H1 (cell line): ENCODE results near the gene CEMIP2. TPM values are rescaled to one million over a fixed set of nuclear protein-coding genes. Genes with fewer than 3 reads are reported as not detected.

Experiments
- CTCF ChIA-PET: fragments of 300-600 bp; sonication (Branson Sonifier 250); formaldehyde crosslinking; loops from one replicate; lab custom pipeline; 2021; ENCODE audit not compliant: partially characterized antibody; lab: Charles Lee
- POLR2A ChIA-PET: fragments of 300-600 bp; sonication (Branson Sonifier 250); formaldehyde crosslinking; loops from one replicate; lab custom pipeline; 2021; ENCODE audit warnings: inconsistent platforms; ENCODE audit not compliant: partially characterized antibody; lab: Charles Lee
- DNase-seq, 2 experiments: peaks; one replicate each; pipeline versions ENCODE4 v3.0.0 to v3.0.0-alpha.2; 2010 to 2022; ENCODE audit warnings: low spot score in 2 of 2, low read depth in 1 of 2, mixed read lengths in 1 of 2
- FAIRE-seq: peaks from 2 replicates; lab custom pipeline; 2011; peaks lifted over from hg19 to GRCh38; lab: Jason Lieb, UNC
- H2AFZ ChIP-seq: 2 replicates; pipeline ENCODE4 v1.8.1; 2012; ENCODE audit warnings: low read length, inconsistent platforms
- H2AK5ac ChIP-seq: 2 replicates; pipeline ENCODE4 v1.6.1; 2013; ENCODE audit warnings: low read depth, low read length
- H2BK120ac ChIP-seq: replicated peaks from 2 replicates; pipeline ENCODE3; 2013; ENCODE audit warnings: low read depth, low read length, inconsistent platforms
- H2BK12ac ChIP-seq: 2 replicates; pipeline ENCODE4 v1.6.1; 2013; ENCODE audit warnings: low read depth, low read length
- H2BK15ac ChIP-seq: 2 replicates; pipeline ENCODE4 v1.6.1; 2013; ENCODE audit warnings: low read length
- H2BK20ac ChIP-seq: 2 replicates; pipeline ENCODE4 v1.6.1; 2013; ENCODE audit warnings: low read length
- H2BK5ac ChIP-seq: 2 replicates; pipeline ENCODE4 v1.6.1; 2013; ENCODE audit warnings: low read depth, low read length
- H3K14ac ChIP-seq: 2 replicates; pipeline ENCODE4 v1.6.1; 2013; ENCODE audit warnings: inconsistent platforms; ENCODE audit not compliant: insufficient read length
- H3K18ac ChIP-seq: 2 replicates; pipeline ENCODE4 v1.6.1; 2013; ENCODE audit warnings: low read length; ENCODE audit errors: extremely low read depth
- H3K23ac ChIP-seq: 2 replicates; pipeline ENCODE4 v1.6.1; 2013; ENCODE audit warnings: inconsistent platforms; ENCODE audit not compliant: insufficient read length
- H3K23me2 ChIP-seq: 2 replicates; pipeline ENCODE4 v1.6.1; 2013; ENCODE audit warnings: low read depth, low read length
- H3K27ac ChIP-seq: 2 replicates; pipeline ENCODE4 v1.6.1; 2011; ENCODE audit warnings: low read depth, low read length, inconsistent platforms
- H3K27me3 ChIP-seq, 4 experiments: replicated peaks in 1 of 4; 1 replicate in 1 of 4; 2 replicates in 3 of 4; pipeline versions ENCODE4 v1.6.1 to v1.8.1; 2011 to 2013; ENCODE audit warnings: low read length in 3 of 4, mild to moderate bottlenecking in 3 of 4, inconsistent platforms in 2 of 4, mixed read lengths in 2 of 4, moderate library complexity in 1 of 4; ENCODE audit not compliant: control insufficient read depth in 3 of 4, insufficient read depth in 3 of 4; ENCODE audit errors: extremely low read depth in 1 of 4
- H3K36me3 ChIP-seq, 4 experiments: 2 replicates each; pipeline versions ENCODE4 v1.6.1 to v1.8.1; 2011 to 2013; ENCODE audit warnings: mild to moderate bottlenecking in 4 of 4, low read length in 3 of 4, moderate library complexity in 2 of 4, control low read depth in 1 of 4, inconsistent platforms in 1 of 4; ENCODE audit not compliant: insufficient read depth in 4 of 4, control insufficient read depth in 2 of 4
- H3K4ac ChIP-seq: replicated peaks from 2 replicates; pipeline ENCODE3; 2013; ENCODE audit warnings: low read length, low read depth, mixed read lengths, inconsistent platforms; ENCODE audit not compliant: insufficient read length
- H3K4me1 ChIP-seq, 4 experiments: replicated peaks in 1 of 4; 1 replicate in 1 of 4; 2 replicates in 3 of 4; pipeline versions ENCODE4 v1.6.1 to v1.8.1; 2011 to 2013; ENCODE audit warnings: low read length in 3 of 4, inconsistent platforms in 2 of 4, mixed read lengths in 1 of 4; ENCODE audit not compliant: insufficient read depth in 4 of 4, control insufficient read depth in 3 of 4
- H3K4me2 ChIP-seq, 2 experiments: 2 replicates each; pipeline versions ENCODE4 v1.6.1 to v1.8.1; 2011 to 2013; ENCODE audit warnings: low read depth in 2 of 2, low read length in 2 of 2, control low read depth in 1 of 2, inconsistent platforms in 1 of 2, mild to moderate bottlenecking in 1 of 2; ENCODE audit not compliant: insufficient read depth in 1 of 2
- H3K4me3 ChIP-seq, 4 experiments: fragments of 200-600, 300-600 bp in 1 of 4; sonication (generic), shearing (Covaris generic), sonication (Bioruptor Twin) in 1 of 4; 2 replicates each; pipeline versions ENCODE4 v1.5.1 to v1.8.1; 2011 to 2016; ENCODE audit warnings: low read length in 4 of 4, low read depth in 3 of 4, control low read depth in 2 of 4, inconsistent platforms in 2 of 4, mild to moderate bottlenecking in 2 of 4, mixed read lengths in 1 of 4, moderate library complexity in 1 of 4; ENCODE audit not compliant: insufficient read depth in 2 of 4; ENCODE audit errors: extremely low read depth in 1 of 4
- H3K56ac ChIP-seq: replicated peaks from 2 replicates; pipeline ENCODE3; 2013; ENCODE audit warnings: low read depth, mild to moderate bottlenecking, mixed read lengths, low read length, inconsistent platforms; ENCODE audit not compliant: insufficient read length
- H3K79me1 ChIP-seq: 2 replicates; pipeline ENCODE4 v1.6.1; 2013; ENCODE audit warnings: low read depth, low read length, control low read depth
- H3K79me2 ChIP-seq, 2 experiments: 2 replicates each; pipeline versions ENCODE4 v1.6.1 to v1.8.1; 2012 to 2013; ENCODE audit warnings: low read length in 2 of 2, mild to moderate bottlenecking in 2 of 2, inconsistent platforms in 1 of 2; ENCODE audit not compliant: insufficient read depth in 2 of 2, control insufficient read depth in 1 of 2
- H3K9ac ChIP-seq, 4 experiments: replicated peaks in 1 of 4; 1 replicate in 1 of 4; 2 replicates in 3 of 4; pipeline versions ENCODE4 v1.6.1 to v1.8.1; 2011 to 2013; ENCODE audit warnings: low read depth in 3 of 4, low read length in 3 of 4, control low read depth in 2 of 4, mild to moderate bottlenecking in 2 of 4, moderate library complexity in 2 of 4, inconsistent platforms in 1 of 4; ENCODE audit errors: extremely low read depth in 1 of 4
- H3K9me3 ChIP-seq, 2 experiments: 2 replicates each; pipeline versions ENCODE4 v1.6.1 to v1.8.1; 2012 to 2013; ENCODE audit warnings: mild to moderate bottlenecking in 2 of 2, moderate library complexity in 2 of 2, control low read depth in 1 of 2, inconsistent platforms in 1 of 2, low read depth in 1 of 2, low read length in 1 of 2, mixed read lengths in 1 of 2; ENCODE audit not compliant: insufficient read depth in 2 of 2
- H4K20me1 ChIP-seq, 2 experiments: replicated peaks in 1 of 2; 2 replicates each; pipeline versions ENCODE3 to v1.8.1; 2011 to 2013; ENCODE audit warnings: inconsistent platforms in 2 of 2, low read length in 2 of 2, mild to moderate bottlenecking in 1 of 2; ENCODE audit not compliant: insufficient read depth in 2 of 2, control insufficient read depth in 1 of 2
- H4K5ac ChIP-seq: 2 replicates; pipeline ENCODE4 v1.6.1; 2013; ENCODE audit warnings: low read length, low read depth, mixed read lengths, inconsistent platforms; ENCODE audit not compliant: insufficient read length
- H4K8ac ChIP-seq: 2 replicates; pipeline ENCODE4 v1.8.0; 2013; ENCODE audit warnings: mild to moderate bottlenecking, moderate library complexity, low read length, inconsistent platforms; ENCODE audit not compliant: insufficient read depth; ENCODE audit errors: extremely low read depth
- H4K91ac ChIP-seq: replicated peaks from 2 replicates; pipeline ENCODE3; 2013; ENCODE audit warnings: low read length, mixed read lengths, inconsistent platforms; ENCODE audit not compliant: insufficient read length
- CBX8 ChIP-seq: fragments of 300-800, 300-1000 bp; sonication (generic); IDR thresholded peaks from 2 replicates; pipeline ENCODE4 v1.7.1; 2016; ENCODE audit warnings: low read depth, low read length, borderline replicate concordance
- CHD1 ChIP-seq: IDR thresholded peaks from 2 replicates; pipeline ENCODE4 v1.6.1; 2012; ENCODE audit warnings: low read depth, low read length, improper control_type of control experiment
- CTBP2 ChIP-seq: IDR thresholded peaks from 2 replicates; pipeline ENCODE4 v1.7.0; 2011; ENCODE audit warnings: borderline replicate concordance, mild to moderate bottlenecking, moderate library complexity, mixed read lengths, low read length; ENCODE audit not compliant: insufficient read depth, insufficient read length
- EZH2 ChIP-seq: fragments of 200-600 bp; sonication (generic); IDR thresholded peaks from 2 replicates; pipeline ENCODE4 v1.7.1; 2012; ENCODE audit warnings: low read depth, mild to moderate bottlenecking, moderate library complexity, low read length, inconsistent platforms; ENCODE audit not compliant: severe bottlenecking
- JUN ChIP-seq: IDR thresholded peaks from 2 replicates; pipeline ENCODE4 v1.6.1; 2011; ENCODE audit warnings: low read depth, mild to moderate bottlenecking, improper control_type of control experiment, low read length
- JUND ChIP-seq: IDR thresholded peaks from 2 replicates; pipeline ENCODE4 v1.6.1; 2011; ENCODE audit warnings: mild to moderate bottlenecking, improper control_type of control experiment, low read length
- NRF1 ChIP-seq: IDR thresholded peaks from 2 replicates; pipeline ENCODE4 v1.6.1; 2011; ENCODE audit warnings: mild to moderate bottlenecking, low read depth, low read length, improper control_type of control experiment
- PHF8 ChIP-seq: fragments of 200-600 bp; sonication (generic); conservative IDR thresholded peaks from 2 replicates; pipeline ENCODE4 v1.7.1; 2012; ENCODE audit warnings: low read depth, mild to moderate bottlenecking, inconsistent platforms, low read length, moderate library complexity
- POLR2A ChIP-seq, 2 experiments: IDR thresholded peaks; 1 replicate in 1 of 2; 2 replicates in 1 of 2; pipeline ENCODE4 v1.6.1; 2011; ENCODE audit warnings: low read depth in 2 of 2, low read length in 2 of 2, mild to moderate bottlenecking in 2 of 2; ENCODE audit errors: control extremely low read depth in 1 of 2
- POU5F1 ChIP-seq: IDR thresholded peaks from 2 replicates; pipeline ENCODE4 v1.6.1; 2011; ENCODE audit warnings: low read depth, mild to moderate bottlenecking, low read length, moderate library complexity
- RAD21 ChIP-seq, 2 experiments: IDR thresholded peaks in 1 of 2; conservative IDR thresholded peaks in 1 of 2; 2 replicates each; pipeline ENCODE4 v1.6.1; 2011; ENCODE audit warnings: low read depth in 2 of 2, low read length in 2 of 2, improper control_type of control experiment in 1 of 2, inconsistent platforms in 1 of 2, mild to moderate bottlenecking in 1 of 2, moderate library complexity in 1 of 2
- SIRT6 ChIP-seq: IDR thresholded peaks from one replicate; pipeline ENCODE4 v1.7.1; 2012; ENCODE audit warnings: low read length, inconsistent platforms
- SRF ChIP-seq: IDR thresholded peaks from 2 replicates; pipeline ENCODE4 v1.6.1; 2011; ENCODE audit warnings: mild to moderate bottlenecking, low read depth, low read length, moderate library complexity
- TAF7 ChIP-seq: optimal IDR thresholded peaks from 2 replicates; pipeline ENCODE3; 2011; ENCODE audit warnings: low read depth, mild to moderate bottlenecking, inconsistent platforms, low read length, moderate library complexity, borderline replicate concordance
- TBP ChIP-seq: IDR thresholded peaks from 2 replicates; pipeline ENCODE4 v1.6.1; 2011; ENCODE audit warnings: low read depth, low read length, improper control_type of control experiment
- YY1 ChIP-seq: IDR thresholded peaks from 2 replicates; pipeline ENCODE4 v1.6.1; 2011; ENCODE audit warnings: low read depth, mild to moderate bottlenecking, low read length
- WGBS, 2 experiments: shearing (Covaris generic) in 1 of 2; methylation state at CpG; one replicate each; pipeline versions ENCODE4 v1.1.6 to v1.1.7; 2013 to 2015; ENCODE audit warnings: low lambda C conversion rate in 2 of 2, mixed read lengths in 2 of 2, inconsistent platforms in 1 of 2, low coverage in 1 of 2, missing lambda C conversion rate in 1 of 2; ENCODE audit not compliant: insufficient replicate concordance in 2 of 2, insufficient coverage in 1 of 2, insufficient read length in 1 of 2; ENCODE audit errors: extremely low coverage in 1 of 2, missing lambda C conversion rate in 1 of 2; 5-methylcytosine and 5-hydroxymethylcytosine counted together
- polyA plus RNA-seq, 7 experiments: library from polyadenylated mRNA; depleted of rRNA in 3 of 7; stranded (reverse) in 5 of 7; unstranded in 2 of 7; fragments of >200 nt in 5 of 7; fragments of 200-250 nt in 2 of 7; gene quantifications; 1 replicate in 5 of 7; 2 replicates in 1 of 7; 4 replicates in 1 of 7; pipeline versions ENCODE4 v1.2.1 to v1.2.3, GENCODE V29; 2011 to 2013; ENCODE audit warnings: missing spikeins in 2 of 7, mixed read lengths in 2 of 7
- total RNA-seq: library from RNA; stranded (reverse); fragmentation: NEBNext Ultra II Directional; extraction: Animal tissue kit (Norgen Biotek cat#: 25700); gene quantifications from 2 replicates; pipeline ENCODE4 v1.2.1, GENCODE V29; 2021

Gene CEMIP2
- total and polyA plus RNA-seq, 2 of the 8 experiments (the other 6 are each of a cell fraction or from before 2014, with no cell fraction given), result 25.2 to 52.1 TPM

DNA sequence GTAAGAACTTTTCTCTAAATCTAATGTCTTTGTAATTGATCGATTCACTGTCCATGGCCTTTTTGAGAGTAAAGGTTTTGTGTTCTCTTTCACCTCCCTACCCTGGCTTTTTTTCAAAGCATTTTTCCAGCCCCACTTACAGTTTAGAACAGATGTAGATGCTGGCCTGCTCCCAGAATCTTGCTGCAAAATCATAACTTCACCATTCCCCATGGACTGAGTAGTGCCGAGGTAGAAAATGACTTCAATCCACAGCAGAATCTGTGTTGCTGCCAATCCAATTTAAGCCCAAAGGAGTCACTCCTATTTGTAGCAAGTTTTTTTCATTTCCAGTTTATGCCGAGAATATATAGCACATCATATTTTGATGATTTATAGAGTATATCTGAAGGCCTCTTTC is 46.5 kb upstream of the CEMIP2 start:
- no peak overlapping the region for H3K23ac ChIP-seq
- H3K27ac ChIP-seq, result no peak overlapping the region
- H3K4me2 ChIP-seq, result no peak overlapping the region
- no peak overlapping the region for H3K14ac ChIP-seq
- no peak overlapping the region for H2BK15ac ChIP-seq
- no peak overlapping the region for H4K5ac ChIP-seq
- no peak overlapping the region for H2BK20ac ChIP-seq
- H3K56ac ChIP-seq, result no peak overlapping the region
- no peak overlapping the region for H2BK5ac ChIP-seq
- no peak overlapping the region for H3K18ac ChIP-seq
- no peak overlapping the region for H2BK12ac ChIP-seq
- H4K91ac ChIP-seq, result no peak overlapping the region
- no peak overlapping the region for H3K9ac ChIP-seq
- ChIA-PET CTCF (interaction anchor here (1.5 kb wide), 1 partner anchor 211 kb away, joined by 5 read pairs; no protein-coding TSS in a partner anchor), POLR2A (no interaction called here)
- no peaks in the 10 kb centered on the region for H4K20me1 ChIP-seq
- FAIRE-seq (no peak), DNase-seq (no peak)
- no peak overlapping the region for H2BK120ac ChIP-seq
- no peaks in the 10 kb centered on the region for H3K36me3 ChIP-seq
- 91% methylated on average over 3 of the region's 3 CpGs; no CpG with 5 or more reads in 1 of the 2 experiments for WGBS, 2 experiments
- H2AFZ ChIP-seq, result no peak overlapping the region
- no peak overlapping the region for H4K8ac ChIP-seq
- no peak overlapping the region for H2AK5ac ChIP-seq
- no peaks in the 10 kb centered on the region for H3K23me2 ChIP-seq
- peaks cover 0 to 2% (median 0%) of the 10 kb centered on the region in 4 experiments; a peak in 1 of 7 replicates for H3K4me1 ChIP-seq
- no peak overlapping the region for H3K4me3 ChIP-seq
- H3K4ac ChIP-seq, result no peak overlapping the region
- no peaks in the 10 kb centered on the region for H3K9me3 ChIP-seq
- no peaks in the 10 kb centered on the region for H3K27me3 ChIP-seq
- no peaks in the 10 kb centered on the region for H3K79me1 ChIP-seq
- H3K79me2 ChIP-seq, result no peaks in the 10 kb centered on the region
- TF ChIP-seq RAD21 (IDR thresholded peaks at IDR 0.05 in 1 of 2, conservative IDR thresholded peaks at IDR 0.05 in 1 of 2; ENCODE audit: low read depth in 2 of 2, low read length in 2 of 2) (no peak), NRF1 (no peak), TBP (no peak), CTBP2 (no peak), PHF8 (no peak), SIRT6 (no peak), SRF (no peak), CHD1 (no peak), CBX8 (no peak), YY1 (no peak), JUND (no peak), EZH2 (no peak), TAF7 (no peak), POU5F1 (no peak), JUN (no peak), POLR2A (IDR thresholded peaks at IDR 0.05; ENCODE audit: control extremely low read depth in 1 of 2, low read depth in 2 of 2, low read length in 2 of 2) (no peak)
